OCI-LY7 (cell line): ENCODE measurements around the gene STXBP2.
A peak's percentile ranks its signal among the peaks of the same experiment; 100 is the strongest.

Experiments
- CTCF ChIP-seq: fragments of 200-600 bp; sonication (generic); conservative IDR thresholded peaks from 2 replicates; pipeline ENCODE4 v1.5.1; 2014; ENCODE audit warnings: mild to moderate bottlenecking, antibody characterized with exemption, low read length, moderate library complexity, mixed read lengths
- EZH2phosphoT487 ChIP-seq: fragments of 200-600 bp; sonication (generic); IDR thresholded peaks from 2 replicates; pipeline ENCODE4 v1.6.1; 2018; ENCODE audit warnings: low read depth, borderline replicate concordance, mild to moderate bottlenecking, mixed run types, antibody characterized with exemption, low read length, moderate library complexity, mixed read lengths

- TF ChIP-seq CTCF = peak; percentile 87
- TF ChIP-seq EZH2phosphoT487 = no peak
These were observed 43.9 kb downstream of the STXBP2 start, which contains the start of gene TRAPPC5 for GRCh38 chr19:7680606-7681339.
